Posterior vena cava (tissue), 2 donors: Measurements from ENCODE around the gene EPB41L3. TPM values are rescaled to one million over a fixed set of nuclear protein-coding genes. Genes with fewer than 3 reads are reported as not detected.
"Not testable (repeated sequence)": the region's sequence is repeated elsewhere in the genome, so short reads cannot be mapped to it uniquely, and the experiment has no call there.

Experiments
- DNase-seq: peaks from one replicate; pipeline ENCODE4 v3.0.0-alpha.2; 2020; ENCODE audit warnings: low spot score
- intact Hi-C, 2 donors: fragments of 100-400 bp; cut with DNase I; formaldehyde crosslinking; loops; one replicate each; pipeline versions ENCODE4 v1.14.1 to v1.14.2; 2022 to 2023
- total RNA-seq, 2 donors: library from RNA; stranded (reverse); fragmentation: NEBNext Ultra II Directional; extraction: Animal tissue kit (Norgen Biotek cat#: 25700); gene quantifications; one replicate each; pipeline ENCODE4 v1.2.1, GENCODE V29; 2021
- donor health status: DM: yes; HTN: yes; CAD: no.
- donor health status: DM: yes; HTN: yes; CAD: no.

EPB41L3 gene
- total RNA-seq, 2 donors from 2014 or later: 48.2 to 82.9 TPM

DNA sequence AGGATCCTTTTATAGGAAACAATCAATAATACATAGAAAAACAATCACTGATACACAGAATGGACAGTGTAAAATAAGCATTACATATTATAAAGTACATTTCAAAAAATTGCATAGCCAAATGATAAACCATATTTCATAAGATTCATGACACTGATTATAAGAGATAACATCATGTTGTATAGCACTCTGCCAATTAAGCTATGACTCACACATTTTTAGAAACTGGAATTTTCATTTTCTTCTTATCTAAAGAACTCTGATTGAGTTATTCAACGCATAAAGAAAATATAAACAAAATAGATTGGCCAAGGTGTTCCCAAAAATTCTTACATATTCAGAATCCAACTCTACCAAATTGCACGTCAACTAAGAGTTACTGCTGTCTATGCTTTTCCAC is 5.9 kb downstream of the EPB41L3 start:
- DNase-seq: no peak
- intact Hi-C loops: loop anchor here in 1 of 2 donors (10.0 kb wide), 1 partner anchor 73 kb away; no protein-coding TSS in a partner anchor

DNA sequence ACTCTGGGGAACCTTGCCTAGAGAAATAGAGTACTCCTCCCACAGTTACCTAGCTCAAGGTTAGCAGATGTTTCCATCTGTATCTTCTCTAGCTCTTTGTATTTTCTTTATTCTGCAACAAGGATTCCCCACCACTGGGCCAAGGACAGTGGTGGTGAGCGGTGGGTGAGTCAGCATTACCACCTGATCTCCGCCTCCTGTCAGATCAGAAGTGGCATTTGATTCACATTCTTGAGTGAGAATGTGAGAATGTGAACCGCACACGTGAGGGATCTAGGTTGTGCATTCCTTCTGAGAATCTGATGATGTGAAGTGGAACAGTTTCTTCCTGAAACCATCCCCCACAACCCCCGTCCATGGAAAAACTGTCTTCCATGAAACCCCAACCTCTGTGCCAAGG is 9.0 kb downstream of the EPB41L3 start:
- intact Hi-C loops: loop anchor here in 1 of 2 donors (10.0 kb wide), 1 partner anchor 70 kb away; no protein-coding TSS in a partner anchor
- DNase-seq: no peak

GRCh38 chr18:5532066-5532465 is 11.7 kb downstream of the EPB41L3 start:
- intact Hi-C loops: loop anchor here in 1 of 2 donors (10.0 kb wide), 1 partner anchor 67 kb away; no protein-coding TSS in a partner anchor

GRCh38 chr18:5530629-5531178 is 13.1 kb downstream of the EPB41L3 start:
- DNase-seq: no peak

More at GRCh38 chr18:5532066-5532465, 11.7 kb downstream of the EPB41L3 start:
- DNase-seq: no peak

GRCh38 chr18:5529471-5529870 is 14.3 kb downstream of the EPB41L3 start:
- no peak for DNase-seq
- intact Hi-C loops: no loop called here

More at GRCh38 chr18:5530629-5531178, 13.1 kb downstream of the EPB41L3 start:
- intact Hi-C loops: loop anchor here in 1 of 2 donors (10.0 kb wide), 1 partner anchor 66 kb away; no protein-coding TSS in a partner anchor

GRCh38 chr18:5527603-5528002 is 16.2 kb downstream of the EPB41L3 start:
- no peak for DNase-seq

DNA sequence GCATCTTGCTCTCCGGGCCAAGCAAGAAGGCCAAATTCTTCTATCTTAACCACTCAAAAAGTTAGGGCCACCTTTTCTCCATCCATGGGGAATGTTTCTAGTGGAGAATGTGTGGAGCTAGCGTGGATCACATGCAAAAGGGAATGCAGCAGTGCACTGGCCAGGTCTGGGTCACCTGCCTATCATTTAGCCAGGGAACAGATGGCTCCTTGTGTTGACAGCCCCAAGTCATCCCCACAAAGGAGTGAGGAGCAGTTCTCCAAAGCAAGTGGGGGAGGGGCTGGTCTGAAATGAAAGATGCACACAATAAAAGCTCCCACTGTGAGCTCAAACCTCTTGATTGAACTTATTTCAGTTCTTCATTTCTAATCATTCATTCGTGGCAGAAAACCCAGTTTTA is 19.1 kb downstream of the EPB41L3 start:
- no peak for DNase-seq
- intact Hi-C loops: no loop called here

More at GRCh38 chr18:5527603-5528002, 16.2 kb downstream of the EPB41L3 start:
- intact Hi-C loops: no loop called here

DNA sequence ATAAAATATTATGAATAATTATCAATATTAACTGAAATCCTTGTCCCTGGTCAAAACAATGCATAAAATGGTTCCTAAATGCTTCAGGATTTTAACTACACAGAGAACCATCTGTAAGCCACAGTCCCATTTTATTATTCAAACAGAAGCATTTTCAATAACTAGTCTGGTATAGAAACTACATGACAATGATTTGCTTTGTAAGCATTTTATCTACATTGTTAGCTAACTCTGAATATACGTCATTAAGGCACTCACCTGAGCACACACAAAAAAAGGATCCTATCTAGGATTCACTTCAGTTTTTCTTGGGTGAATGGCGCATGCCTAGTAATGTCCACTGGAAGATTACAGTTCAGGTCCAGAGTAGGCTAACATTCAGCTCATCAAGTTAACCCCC is 22.8 kb downstream of the EPB41L3 start:
- DNase-seq: no peak
- intact Hi-C loops: no loop called here

DNA sequence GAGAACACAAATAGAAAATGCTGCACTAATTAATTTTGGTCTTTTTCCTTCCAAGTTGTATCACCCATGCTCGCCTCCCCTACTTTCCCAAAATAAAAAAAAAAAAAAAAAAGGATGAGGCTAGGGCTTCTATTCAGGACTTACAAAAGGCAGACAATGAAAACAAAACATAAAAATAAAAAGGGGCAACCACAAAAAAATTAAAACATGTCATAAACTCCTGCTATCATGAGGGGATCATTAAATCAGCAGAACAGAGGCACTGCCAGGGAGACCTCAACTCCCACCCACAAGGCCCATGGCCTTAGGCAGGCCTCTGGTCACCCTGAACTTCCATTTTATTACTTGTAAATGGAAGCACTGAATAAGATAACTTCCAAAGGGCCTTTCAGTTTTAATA is 23.3 kb downstream of the EPB41L3 start:
- no peak for DNase-seq
- intact Hi-C loops: no loop called here

DNA sequence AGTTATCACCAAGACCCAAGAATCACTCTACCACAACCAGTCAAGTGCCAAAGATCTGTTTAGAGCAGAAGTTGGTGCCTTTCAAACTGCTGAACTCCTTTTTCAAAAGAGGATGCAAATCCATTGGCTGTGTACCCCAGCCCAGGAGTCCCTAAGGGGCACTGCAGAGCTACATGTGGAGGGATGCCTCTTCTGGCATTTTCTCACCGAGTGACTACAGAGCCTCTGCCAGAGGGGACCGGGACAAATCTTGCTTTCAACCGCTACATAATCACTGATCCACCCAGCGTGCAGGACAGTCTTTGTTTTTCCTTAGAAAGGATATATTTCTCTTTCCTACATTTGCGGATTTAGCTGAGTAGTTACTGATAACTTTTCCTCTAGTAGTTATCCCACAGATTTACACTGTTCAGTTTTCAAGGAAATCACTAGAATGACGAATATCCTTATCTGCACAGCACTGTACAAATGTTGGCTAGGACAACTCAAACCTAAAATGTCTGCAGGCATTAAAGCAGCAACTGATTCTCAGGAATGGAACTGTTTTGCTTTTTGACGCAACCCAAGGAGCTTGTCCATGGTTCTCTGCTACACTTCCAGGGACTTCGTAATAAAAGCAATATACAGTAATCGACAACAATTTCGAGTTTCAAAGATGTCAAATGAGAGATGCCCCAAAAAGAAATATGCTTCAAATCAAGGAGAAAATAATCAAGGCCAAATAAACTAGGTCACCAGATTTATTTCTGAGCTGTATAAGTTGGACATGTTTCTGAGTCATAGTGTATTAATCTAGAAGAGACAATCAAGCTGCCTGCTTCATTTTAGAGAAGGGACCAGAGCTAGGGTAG is 24.1 kb downstream of the EPB41L3 start:
- no peak for DNase-seq
- intact Hi-C loops: no loop called here

DNA sequence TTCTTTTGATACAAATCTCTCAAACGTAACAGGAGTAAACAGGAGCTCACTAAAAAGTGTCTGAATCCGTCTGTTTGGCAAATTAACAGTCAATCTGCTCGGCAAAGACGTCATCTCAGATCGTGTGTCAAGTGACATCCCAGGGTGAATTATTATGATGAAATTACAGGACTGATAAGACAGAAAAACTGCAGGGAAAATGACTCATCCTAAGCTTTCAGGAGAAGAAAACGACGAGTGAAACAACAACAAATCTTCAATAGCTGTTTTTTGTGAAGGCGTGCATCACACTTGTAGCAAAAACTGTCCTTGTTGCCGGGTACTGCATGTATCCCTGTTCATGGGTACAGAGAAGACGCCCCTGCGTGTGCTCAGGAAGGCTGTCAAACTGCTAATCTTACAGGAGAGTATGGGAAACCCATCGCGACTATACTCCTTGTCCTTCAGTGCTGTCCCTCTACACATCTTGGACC is 24.9 kb downstream of the EPB41L3 start:
- DNase-seq: no peak
- intact Hi-C loops: no loop called here

DNA sequence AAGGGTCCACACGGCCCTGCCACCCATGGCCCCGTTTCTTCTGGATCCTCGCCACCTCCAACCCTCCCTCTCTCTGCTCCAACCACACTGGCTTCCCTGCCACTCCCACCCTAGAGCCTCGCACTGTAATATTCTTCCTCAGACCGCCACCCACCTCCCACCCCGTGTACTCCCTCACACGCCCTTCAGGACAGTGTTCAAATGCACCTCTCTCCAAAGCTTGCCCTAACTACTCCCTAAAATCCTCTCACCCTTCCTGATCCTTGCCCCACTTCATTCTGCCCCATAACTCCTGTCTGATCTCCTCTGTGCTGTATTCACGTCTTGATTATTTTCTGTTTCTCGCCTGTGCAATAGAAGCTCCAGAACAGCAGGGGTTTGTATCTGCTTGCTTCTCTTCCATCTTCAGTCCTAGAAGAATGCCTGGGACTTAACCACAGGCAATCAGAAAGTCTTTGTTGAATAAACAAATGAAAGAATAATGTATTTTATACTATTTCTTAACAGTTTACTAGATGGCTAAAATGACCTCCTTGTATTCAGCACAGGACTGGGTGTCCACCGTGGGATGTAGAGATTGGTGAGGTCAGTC is 25.5 kb downstream of the EPB41L3 start:
- intact Hi-C loops: no loop called here
- DNase-seq: no peak

DNA sequence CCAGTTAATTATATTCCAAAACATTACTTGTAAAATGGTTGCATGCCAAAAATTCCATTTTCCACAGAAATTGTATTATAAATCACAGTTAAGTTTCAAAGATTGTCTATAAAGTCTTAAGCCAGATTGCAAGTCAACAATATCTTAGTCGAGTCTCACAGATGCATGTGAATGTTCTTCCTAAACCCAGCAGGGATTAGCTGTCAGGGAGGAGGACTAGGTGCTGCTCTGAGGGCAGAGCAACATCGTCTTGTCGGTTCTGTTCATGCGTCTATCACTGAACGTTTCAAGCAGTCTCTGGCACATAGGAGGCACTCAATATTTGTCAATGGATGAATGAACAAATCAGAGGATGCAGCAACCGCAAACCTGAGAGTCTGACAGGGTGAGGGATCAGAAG is 27.0 kb downstream of the EPB41L3 start:
- intact Hi-C loops: no loop called here
- no peak for DNase-seq

- no peak for DNase-seq
- intact Hi-C loops: no loop called here
Measured at GRCh38 chr18:5515011-5515784, 28.6 kb downstream of the EPB41L3 start.

- intact Hi-C loops: no loop called here
- DNase-seq: no peak
Measured at GRCh38 chr18:5513947-5514346, 29.9 kb downstream of the EPB41L3 start.

GRCh38 chr18:5512176-5512575 is 31.6 kb downstream of the EPB41L3 start:
- DNase-seq: no peak
- intact Hi-C loops: no loop called here

- intact Hi-C loops, DNase-seq: not testable (repeated sequence)
Measured at GRCh38 chr18:5511541-5511940, 32.3 kb downstream of the EPB41L3 start.

DNA sequence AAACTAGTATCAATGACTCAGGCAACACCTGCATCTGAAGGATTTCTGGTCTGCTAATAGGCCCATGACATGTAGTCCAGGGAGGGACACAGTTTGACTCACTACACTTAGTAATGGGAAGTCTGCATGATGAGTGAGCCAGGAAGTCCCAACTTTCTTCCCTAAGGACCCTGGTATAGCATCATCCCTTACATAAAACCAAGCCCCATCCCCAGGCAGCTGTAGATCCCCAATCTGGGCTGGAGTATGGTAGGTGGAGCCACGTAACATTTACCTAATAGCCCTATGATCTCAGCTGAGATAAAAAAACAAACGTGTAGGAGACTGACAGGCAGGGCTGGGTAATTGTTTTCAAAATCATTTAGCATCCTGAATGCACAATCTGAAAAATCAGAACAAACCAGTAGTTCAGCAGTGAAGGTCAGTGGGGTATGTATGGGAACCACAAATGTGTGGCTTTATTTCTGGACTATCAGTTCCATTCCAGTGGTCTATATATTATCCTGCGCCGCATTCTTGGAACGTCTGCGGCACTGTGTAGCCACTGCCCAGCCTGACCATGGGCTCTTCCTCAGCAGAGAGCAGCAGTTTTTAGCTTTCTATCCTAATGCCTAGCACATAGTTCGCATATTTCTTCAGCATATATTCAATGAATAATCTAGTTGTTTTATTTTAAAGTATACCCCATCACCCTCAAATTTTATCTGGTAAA is 33.5 kb downstream of the EPB41L3 start:
- intact Hi-C loops: no loop called here
- no peak for DNase-seq

DNA sequence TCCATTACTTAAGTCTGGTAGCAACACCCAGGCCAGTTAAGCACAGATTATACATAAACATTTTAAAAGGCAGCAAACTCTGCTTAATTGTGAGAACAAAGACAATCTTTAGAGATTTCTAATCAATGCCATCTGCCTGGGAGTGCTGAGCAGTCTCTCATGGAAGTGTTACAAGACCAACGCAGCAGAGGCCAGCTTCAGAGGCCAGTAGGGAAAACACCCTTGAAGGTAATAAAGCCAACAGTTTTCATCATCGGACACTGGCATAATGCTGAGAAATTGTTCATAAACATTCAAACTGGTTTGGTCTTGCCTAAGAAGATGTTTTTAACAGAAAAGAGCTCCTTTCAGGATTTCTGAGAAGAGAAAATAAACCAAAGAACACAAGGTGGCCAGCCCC is 35.0 kb downstream of the EPB41L3 start:
- DNase-seq: no peak
- intact Hi-C loops: no loop called here
